HCT116 (cell line): Measurements from ENCODE around the gene RCE1. TPM values are rescaled to one million over a fixed set of nuclear protein-coding genes. Genes with fewer than 3 reads are reported as not detected.

Experiments used
- ATAC-seq: fragments of 200-7000 bp; cut with Tn5 transposase; 2 replicates; pipeline ENCODE4 v1.9.1; 2020; ENCODE audit warnings: mild to moderate bottlenecking, moderate library complexity
- Bru-seq: library from RNA; stranded (reverse); fragments of 400-500 nt; gene quantifications from one replicate; lab custom pipeline; 2021; lab: Mats Ljungman, UMichigan
- BruChase-seq, 2 experiments: library from RNA; stranded (reverse); fragments of 400-500 nt; gene quantifications; one replicate each; lab custom pipeline; 2021; lab: Mats Ljungman, UMichigan
- BruUV-seq: library from RNA; stranded (reverse); fragments of 400-500 nt; replicated peaks from 2 replicates; lab custom pipeline; 2021; lab: Mats Ljungman, UMichigan
- CTCF ChIA-PET: fragments of 300-600 bp; sonication (Branson Sonifier 250); formaldehyde crosslinking; loops from one replicate; lab custom pipeline; 2021; ENCODE audit warnings: antibody characterized with exemption; lab: Charles Lee
- POLR2A ChIA-PET: fragments of 300-600, 350-600 bp; sonication (Branson Sonifier 250); formaldehyde crosslinking; loops from one replicate; lab custom pipeline; 2021; ENCODE audit warnings: antibody characterized with exemption; lab: Charles Lee
- RAD21 ChIA-PET, 2 experiments: fragments of 300-600 bp; sonication (Branson Sonifier 250); formaldehyde crosslinking; loops; one replicate each; lab custom pipeline; 2023; ENCODE audit warnings: low total read pairs in 2 of 2; ENCODE audit not compliant: uncharacterized antibody in 2 of 2, unreplicated experiment in 2 of 2, low non-redundant PET in 1 of 2; lab: Charles Lee
- DNase-seq: peaks from one replicate; pipeline ENCODE4 v3.0.0-alpha.2; 2010; ENCODE audit warnings: low read depth, low spot score
- H2AFZ ChIP-seq: fragments of 200-600 bp; shearing (Covaris generic), sonication (generic); 2 replicates; pipeline ENCODE4 v1.6.1; 2017; ENCODE audit warnings: low read depth, mixed run types, mixed read lengths, antibody characterized with exemption, low read length; ENCODE audit not compliant: poor library complexity, severe bottlenecking
- H3K27ac ChIP-seq: 2 replicates; pipeline ENCODE4 v1.5.1; 2012; ENCODE audit warnings: low read depth, low read length
- H3K27me3 ChIP-seq: fragments of 200-600 bp; sonication (generic); 2 replicates; pipeline ENCODE4 v1.6.1; 2016; ENCODE audit warnings: mixed run types, low read length, mixed read lengths; ENCODE audit not compliant: insufficient read depth
- H3K36me3 ChIP-seq, 2 experiments: fragments of 200-500 bp in 1 of 2; fragments of 200-600 bp in 1 of 2; sonication (Bioruptor generic) in 1 of 2; sonication (generic) in 1 of 2; 2 replicates each; pipeline versions ENCODE4 v1.5.1 to v1.6.1; 2014 to 2016; ENCODE audit warnings: low read length in 2 of 2, inconsistent platforms in 1 of 2, mixed read lengths in 1 of 2, mixed run types in 1 of 2; ENCODE audit not compliant: insufficient read depth in 2 of 2, control insufficient read depth in 1 of 2
- H3K4me1 ChIP-seq, 2 experiments: fragments of 200-600 bp in 1 of 2; sonication (generic) in 1 of 2; 2 replicates each; pipeline versions ENCODE4 v1.5.1 to v1.6.1; 2012 to 2017; ENCODE audit warnings: low read length in 2 of 2, inconsistent platforms in 1 of 2, mild to moderate bottlenecking in 1 of 2, mixed read lengths in 1 of 2, mixed run types in 1 of 2, moderate library complexity in 1 of 2; ENCODE audit not compliant: insufficient read depth in 2 of 2, control insufficient read depth in 1 of 2
- H3K4me2 ChIP-seq: fragments of 200-600 bp; sonication (generic); 2 replicates; pipeline ENCODE4 v1.6.1; 2017; ENCODE audit warnings: mixed run types, low read length, mixed read lengths
- H3K4me3 ChIP-seq, 2 experiments: fragments of 200-600 bp in 1 of 2; sonication (generic) in 1 of 2; replicated peaks in 1 of 2; 2 replicates each; pipeline ENCODE4 v1.5.1; 2011 to 2016; ENCODE audit warnings: low read length in 2 of 2, control low read depth in 1 of 2, low read depth in 1 of 2, mild to moderate bottlenecking in 1 of 2, mixed read lengths in 1 of 2, mixed run types in 1 of 2
- H3K79me2 ChIP-seq: fragments of 200-600 bp; sonication (generic); 2 replicates; pipeline ENCODE4 v1.6.1; 2017; ENCODE audit warnings: mild to moderate bottlenecking, mixed run types, low read length, moderate library complexity, mixed read lengths; ENCODE audit not compliant: insufficient read depth
- H3K9ac ChIP-seq: fragments of 200-600 bp; sonication (generic); 2 replicates; pipeline ENCODE4 v1.6.1; 2016; ENCODE audit warnings: low read length, mixed read lengths
- H3K9me2 ChIP-seq: fragments of 200-600 bp; sonication (generic), shearing (Covaris generic); 2 replicates; pipeline ENCODE4 v1.6.1; 2017; ENCODE audit warnings: mixed run types, mild to moderate bottlenecking, moderate library complexity; ENCODE audit not compliant: insufficient read depth
- H3K9me3 ChIP-seq, 2 experiments: fragments of 200-500 bp in 1 of 2; fragments of 200-600 bp in 1 of 2; sonication (Bioruptor generic) in 1 of 2; sonication (generic) in 1 of 2; 2 replicates each; pipeline ENCODE4 v1.6.1; 2014 to 2017; ENCODE audit warnings: low read length in 2 of 2, mixed read lengths in 2 of 2, inconsistent platforms in 1 of 2, low read depth in 1 of 2, mild to moderate bottlenecking in 1 of 2, mixed run types in 1 of 2, moderate library complexity in 1 of 2; ENCODE audit not compliant: control insufficient read depth in 1 of 2, insufficient read depth in 1 of 2
- H4K20me1 ChIP-seq: fragments of 200-600 bp; sonication (generic), shearing (Covaris generic); 2 replicates; pipeline ENCODE4 v1.6.1; 2017; ENCODE audit warnings: mixed run types, mild to moderate bottlenecking, moderate library complexity; ENCODE audit not compliant: insufficient read depth
- ATF3 ChIP-seq: IDR thresholded peaks from 2 replicates; pipeline ENCODE4 v1.6.1; 2012
- CBX3 ChIP-seq: IDR thresholded peaks from 2 replicates; pipeline ENCODE4 v1.6.1; 2012; ENCODE audit warnings: low read depth
- CEBPB ChIP-seq: IDR thresholded peaks from 2 replicates; pipeline ENCODE4 v1.6.1; 2012; ENCODE audit warnings: low read depth
- CTCF ChIP-seq, 3 experiments: fragments of 200-600 bp in 1 of 3; sonication (generic) in 1 of 3; IDR thresholded peaks in 2 of 3; conservative IDR thresholded peaks in 1 of 3; 2 replicates each; pipeline ENCODE4 v1.5.1; 2012 to 2017; ENCODE audit warnings: low read depth in 2 of 3, low read length in 2 of 3, antibody characterized with exemption in 1 of 3, borderline replicate concordance in 1 of 3, control low read depth in 1 of 3, mild to moderate bottlenecking in 1 of 3, mixed read lengths in 1 of 3, mixed run types in 1 of 3, moderate library complexity in 1 of 3; ENCODE audit not compliant: insufficient read depth in 1 of 3
- ELF1 ChIP-seq: IDR thresholded peaks from 2 replicates; pipeline ENCODE4 v1.6.1; 2012; ENCODE audit warnings: low read depth, borderline replicate concordance
- EZH2 ChIP-seq: fragments of 200-600 bp; sonication (generic); IDR thresholded peaks from 2 replicates; pipeline ENCODE4 v1.6.1; 2017; ENCODE audit warnings: antibody characterized with exemption, mixed run types
- EZH2phosphoT487 ChIP-seq: fragments of 200-600 bp; IDR thresholded peaks from 2 replicates; pipeline ENCODE4 v1.6.1; 2018; ENCODE audit warnings: antibody characterized with exemption, borderline replicate concordance
- MAX ChIP-seq: IDR thresholded peaks from 2 replicates; pipeline ENCODE4 v1.6.1; 2012
- POLR2A ChIP-seq: IDR thresholded peaks from 2 replicates; pipeline ENCODE4 v1.7.0; 2011; ENCODE audit warnings: borderline replicate concordance; ENCODE audit not compliant: insufficient read depth, insufficient read length; ENCODE audit errors: extremely low read depth
- POLR2AphosphoS5 ChIP-seq: IDR thresholded peaks from 2 replicates; pipeline ENCODE4 v1.6.1; 2011; ENCODE audit warnings: mild to moderate bottlenecking, low read depth, low read length, moderate library complexity
- REST ChIP-seq: IDR thresholded peaks from 2 replicates; pipeline ENCODE4 v1.6.1; 2012; ENCODE audit warnings: low read depth
- SIN3A ChIP-seq: IDR thresholded peaks from 2 replicates; pipeline ENCODE4 v1.6.1; 2012; ENCODE audit warnings: low read depth
- SP1 ChIP-seq: IDR thresholded peaks from 2 replicates; pipeline ENCODE4 v1.6.1; 2012; ENCODE audit warnings: low read depth
- SRF ChIP-seq: IDR thresholded peaks from 2 replicates; pipeline ENCODE4 v1.6.1; 2012; ENCODE audit warnings: low read depth
- TCF7L2 ChIP-seq: IDR thresholded peaks from 2 replicates; pipeline ENCODE4 v1.7.0; 2011; ENCODE audit warnings: borderline replicate concordance, inconsistent platforms; ENCODE audit not compliant: insufficient read depth, insufficient read length; ENCODE audit errors: extremely low read depth
- YY1 ChIP-seq: IDR thresholded peaks from 2 replicates; pipeline ENCODE4 v1.6.1; 2011; ENCODE audit warnings: low read length, low read depth, moderate library complexity, mild to moderate bottlenecking; ENCODE audit not compliant: insufficient replicate concordance; ENCODE audit errors: extremely low read depth
- ZFX ChIP-seq: fragments of 450-650 bp; IDR thresholded peaks from 2 replicates; pipeline ENCODE4 v1.6.1; 2017
- ZNF274 ChIP-seq: fragments of 200-500 bp; sonication (Bioruptor generic); IDR thresholded peaks from 2 replicates; pipeline ENCODE4 v1.6.1; 2014; ENCODE audit warnings: mild to moderate bottlenecking, low read depth, low read length, inconsistent platforms
- intact Hi-C: fragments of 100-400 bp; cut with micrococcal nuclease; formaldehyde crosslinking; loops from 2 replicates; pipeline ENCODE4 v1.10.0; 2022
- long read RNA-seq: library from polyadenylated mRNA; unstranded; transcript quantifications from one replicate; pipeline ENCODE4 v2.0.0, GENCODE V29; 2021; ENCODE audit not compliant: unreplicated experiment
- polyA plus RNA-seq: library from polyadenylated mRNA; unstranded; fragments of >200 nt; gene quantifications from 2 replicates; pipeline ENCODE4 v1.2.1, GENCODE V29; 2012; ENCODE audit warnings: missing spikeins
- total RNA-seq: library from RNA; stranded (reverse); gene quantifications from one replicate; pipeline ENCODE4 v1.2.1, GENCODE V29; 2021; ENCODE audit not compliant: unreplicated experiment

The RCE1 gene
- total RNA-seq = 35.3 TPM
- polyA plus RNA-seq = 35.0 and 37.5 TPM in 2 replicates
- Bru-seq, nascent RNA = percentile 83 among the genes with signal in this experiment
- BruChase-seq, experiment 1, labeled RNA remaining after a 6-hour chase = percentile 89 among the genes with signal in this experiment
- percentile 91 among the genes with signal in this experiment for BruChase-seq, experiment 2, labeled RNA remaining after a 2-hour chase
- long read RNA-seq, transcript RCE1-201 (8 exons, 1,485 nt) = major isoform, 44 of 68 reads
- long read RNA-seq, transcript RCE1-203 (8 exons, 1,428 nt) = minor isoform, 8 of 68 reads
- long read RNA-seq, partial matches to known transcripts = 6 of 68 reads
- long read RNA-seq, other reads (novel, unspliced or antisense) = 9 of 68 reads

GRCh38 chr11:66842896-66843775 is at the start of gene RCE1:
Gene RCE1 (plus strand): TSS chr11:66843441. CDS start chr11:66843456, 15 bp downstream.
- Histone ChIP-seq H3K9me3 (no peaks in the 10 kb centered on the region), H3K36me3 (peaks cover 15 to 21% of the 10 kb centered on the region in 2 experiments), H3K4me3 (peak within 1 kb of the TSS; percentile 86 to 91), H4K20me1 (peaks cover 3% of the 10 kb centered on the region; the same call in 1 of the 2 replicates), H2AFZ (no peak within 1 kb of the TSS), H3K9me2 (no peaks in the 10 kb centered on the region), H3K9ac (peak within 1 kb of the TSS; percentile 90), H3K79me2 (peaks cover 55% of the 10 kb centered on the region), H3K27ac (peak within 1 kb of the TSS; percentile 96), H3K4me2 (peak within 1 kb of the TSS; percentile 82), H3K27me3 (no peaks in the 10 kb centered on the region), H3K4me1 (peaks cover 7 to 20% of the 10 kb centered on the region in 2 experiments; a peak in 3 of 4 replicates)
- RAD21 ChIA-PET = no interaction called here
- ATAC-seq (peak; percentile 86), DNase-seq (peak; percentile 65)
- CTCF ChIA-PET = interaction anchor here (0.9 to 1.8 kb wide), 7 partner anchors 9 to 457 kb away, joined by 3 to 9 read pairs (median 4); no protein-coding TSS in a partner anchor
- POLR2A ChIA-PET = interaction anchor here (0.6 to 1.7 kb wide), 4 partner anchors 8 to 274 kb away, joined by 3 to 7 read pairs (median 4); partner anchors contain the start of gene RBM4B
- no TSS peak for BruUV-seq
- intact Hi-C loops = loop anchor here (5.0 kb wide), 1 partner anchor 134 kb away; the partner anchor contains the start of gene C11orf86
- TF ChIP-seq CBX3 = no peak
- TF ChIP-seq POLR2AphosphoS5 = peak; percentile 89
- peak; percentile 94 for TF ChIP-seq ZFX
- TF ChIP-seq SIN3A = peak; percentile 91
- TF ChIP-seq ATF3 = no peak
- no peak for TF ChIP-seq CTCF (IDR thresholded peaks at IDR 0.05 in 2 of 3, conservative IDR thresholded peaks at IDR 0.05 in 1 of 3; ENCODE audit: borderline replicate concordance in 1 of 3, insufficient read depth in 1 of 3, low read depth in 2 of 3, low read length in 2 of 3)
- peak; percentile 80 for TF ChIP-seq SP1
- TF ChIP-seq EZH2 = no peak
- TF ChIP-seq MAX = peak; percentile 76
- no peak for TF ChIP-seq EZH2phosphoT487
- no peak; the same call in 1 of the 2 replicates for TF ChIP-seq ELF1
- no peak for TF ChIP-seq REST
- peak; percentile 43 for TF ChIP-seq TCF7L2
- peak; percentile 57 for TF ChIP-seq POLR2A
- peak; percentile 97 for TF ChIP-seq YY1
- TF ChIP-seq SRF = no peak; the same call in 1 of the 2 replicates
- no peak for TF ChIP-seq CEBPB
- TF ChIP-seq ZNF274 = no peak
